H9 (cell line): Measurements from ENCODE around the gene PROCA1. TPM values are rescaled to one million over a fixed set of nuclear protein-coding genes. Genes with fewer than 3 reads are reported as not detected.

ENCODE experiments used
- DNase-seq: peaks from one replicate; pipeline ENCODE4 v3.0.0-alpha.2; 2017
- H2AFZ ChIP-seq: one replicate; pipeline ENCODE4 v1.6.1; 2013; ENCODE audit warnings: mild to moderate bottlenecking, low read length, control low read depth, moderate library complexity
- H2AK5ac ChIP-seq: 2 replicates; pipeline ENCODE4 v1.6.1; 2013; ENCODE audit warnings: low read length, control low read depth, mixed read lengths; ENCODE audit not compliant: insufficient read length
- H2BK120ac ChIP-seq: one replicate; pipeline ENCODE4 v1.6.1; 2013; ENCODE audit warnings: low read depth, mild to moderate bottlenecking, low read length, control low read depth, inconsistent platforms; ENCODE audit not compliant: poor library complexity, severe bottlenecking
- H2BK12ac ChIP-seq: 2 replicates; pipeline ENCODE4 v1.6.1; 2013; ENCODE audit warnings: low read length, control low read depth, mixed read lengths, low read depth; ENCODE audit not compliant: insufficient read length
- H2BK15ac ChIP-seq: 2 replicates; pipeline ENCODE4 v1.6.1; 2013; ENCODE audit warnings: low read depth, low read length, control low read depth
- H2BK20ac ChIP-seq: one replicate; pipeline ENCODE4 v1.6.1; 2013; ENCODE audit warnings: low read depth, mild to moderate bottlenecking, low read length, control low read depth, inconsistent platforms; ENCODE audit not compliant: poor library complexity, severe bottlenecking
- H2BK5ac ChIP-seq: 2 replicates; pipeline ENCODE4 v1.6.1; 2013; ENCODE audit warnings: low read length, control low read depth, mixed read lengths; ENCODE audit not compliant: insufficient read length
- H3K14ac ChIP-seq: 2 replicates; pipeline ENCODE4 v1.6.1; 2013; ENCODE audit warnings: low read length, control low read depth; ENCODE audit not compliant: insufficient read depth
- H3K18ac ChIP-seq: 2 replicates; pipeline ENCODE4 v1.6.1; 2013; ENCODE audit warnings: low read depth, mild to moderate bottlenecking, mixed read lengths, low read length, control low read depth; ENCODE audit not compliant: insufficient read length
- H3K23ac ChIP-seq: 2 replicates; pipeline ENCODE4 v1.6.1; 2013; ENCODE audit warnings: low read length, control low read depth, mixed read lengths, low read depth; ENCODE audit not compliant: insufficient read length
- H3K23me2 ChIP-seq: 2 replicates; pipeline ENCODE4 v1.6.1; 2013; ENCODE audit warnings: low read depth, mild to moderate bottlenecking, mixed read lengths, low read length, control low read depth; ENCODE audit not compliant: insufficient read length, poor library complexity, severe bottlenecking
- H3K27ac ChIP-seq: 2 replicates; pipeline ENCODE4 v1.5.1; 2013; ENCODE audit warnings: low read length, control low read depth, mixed read lengths, low read depth; ENCODE audit not compliant: insufficient read length
- H3K27me3 ChIP-seq: 2 replicates; pipeline ENCODE4 v1.6.1; 2013; ENCODE audit warnings: low read length, control low read depth, inconsistent platforms; ENCODE audit not compliant: insufficient read depth
- H3K4ac ChIP-seq: 2 replicates; pipeline ENCODE4 v1.6.1; 2013; ENCODE audit warnings: low read depth, mild to moderate bottlenecking, control low read depth, inconsistent platforms, low read length, moderate library complexity
- H3K4me1 ChIP-seq: 2 replicates; pipeline ENCODE4 v1.6.1; 2013; ENCODE audit warnings: low read length, control low read depth, inconsistent platforms; ENCODE audit not compliant: insufficient read depth
- H3K4me2 ChIP-seq: 2 replicates; pipeline ENCODE4 v1.6.1; 2013; ENCODE audit warnings: low read length, control low read depth, mixed read lengths; ENCODE audit not compliant: insufficient read length, insufficient read depth
- H3K56ac ChIP-seq: 2 replicates; pipeline ENCODE4 v1.6.1; 2013; ENCODE audit warnings: low read depth, mild to moderate bottlenecking, mixed read lengths, low read length, control low read depth; ENCODE audit not compliant: insufficient read length
- H3K79me1 ChIP-seq: 2 replicates; pipeline ENCODE4 v1.6.1; 2013; ENCODE audit warnings: low read depth, mild to moderate bottlenecking, moderate library complexity, low read length, control low read depth, inconsistent platforms; ENCODE audit not compliant: insufficient read depth, poor library complexity, severe bottlenecking
- H3K79me2 ChIP-seq: 2 replicates; pipeline ENCODE4 v1.6.1; 2013; ENCODE audit warnings: low read length, control low read depth, inconsistent platforms; ENCODE audit not compliant: insufficient read depth
- H3K9ac ChIP-seq: 2 replicates; pipeline ENCODE4 v1.6.1; 2013; ENCODE audit warnings: low read length, control low read depth, mixed read lengths; ENCODE audit not compliant: insufficient read length; ENCODE audit errors: extremely low read depth
- H3K9me3 ChIP-seq: one replicate; pipeline ENCODE4 v1.6.1; 2013; ENCODE audit warnings: low read depth, low read length, inconsistent platforms; ENCODE audit not compliant: control insufficient read depth
- H3T11ph ChIP-seq: one replicate; pipeline ENCODE4 v1.6.1; 2013; ENCODE audit warnings: mild to moderate bottlenecking, low read length, control low read depth, inconsistent platforms
- H4K20me1 ChIP-seq: one replicate; pipeline ENCODE4 v1.6.1; 2013; ENCODE audit not compliant: control insufficient read depth, insufficient read length, insufficient read depth
- H4K5ac ChIP-seq: 2 replicates; pipeline ENCODE4 v1.6.1; 2013; ENCODE audit warnings: low read depth, mild to moderate bottlenecking, mixed read lengths, low read length, control low read depth; ENCODE audit not compliant: insufficient read length
- H4K8ac ChIP-seq: replicated peaks from 2 replicates; pipeline ENCODE4 v1.6.1; 2013; ENCODE audit warnings: low read length, control low read depth, mixed read lengths, low read depth; ENCODE audit not compliant: insufficient read length
- H4K91ac ChIP-seq: 2 replicates; pipeline ENCODE4 v1.6.1; 2013; ENCODE audit warnings: low read depth, mild to moderate bottlenecking, moderate library complexity, mixed read lengths, low read length, control low read depth; ENCODE audit not compliant: insufficient read length
- H3K27ac Mint-ChIP-seq, 3 experiments: 2 replicates in 2 of 3; 3 replicates in 1 of 3; pipeline ENCODE4 v1.8.0; 2020 to 2021; ENCODE audit warnings: mixed read lengths in 3 of 3, mild to moderate bottlenecking in 1 of 3, moderate library complexity in 1 of 3
- H3K27me3 Mint-ChIP-seq: 2 replicates; pipeline ENCODE4 v1.8.0; 2021; ENCODE audit warnings: low read depth, mild to moderate bottlenecking, moderate library complexity, mixed read lengths
- H3K36me3 Mint-ChIP-seq, 3 experiments: 2 replicates in 2 of 3; 3 replicates in 1 of 3; pipeline ENCODE4 v1.8.0; 2020 to 2021; ENCODE audit warnings: low read depth in 3 of 3, mixed read lengths in 3 of 3; ENCODE audit not compliant: insufficient read depth in 1 of 3
- H3K4me1 Mint-ChIP-seq, 2 experiments: 2 replicates each; pipeline ENCODE4 v1.8.0; 2020; ENCODE audit warnings: mixed read lengths in 2 of 2
- H3K4me3 Mint-ChIP-seq, 2 experiments: 2 replicates in 1 of 2; 3 replicates in 1 of 2; pipeline ENCODE4 v1.8.0; 2020 to 2021; ENCODE audit warnings: mild to moderate bottlenecking in 2 of 2, mixed read lengths in 2 of 2, moderate library complexity in 1 of 2
- H3K9me3 Mint-ChIP-seq, 2 experiments: 2 replicates in 1 of 2; 3 replicates in 1 of 2; pipeline ENCODE4 v1.8.0; 2020; ENCODE audit warnings: mild to moderate bottlenecking in 2 of 2, mixed read lengths in 2 of 2, moderate library complexity in 1 of 2
- CTCF ChIP-seq: fragments of 200-600 bp; sonication (generic); conservative IDR thresholded peaks from 3 replicates; pipeline ENCODE4 v1.8.0; 2021; ENCODE audit warnings: antibody characterized with exemption, mild to moderate bottlenecking
- WGBS: extraction: QIAGEN DNeasy Blood & Tissue Kit; methylation state at CpG from one replicate; pipeline ENCODE4 v1.1.7; 2013; ENCODE audit warnings: missing lambda C conversion rate, low lambda C conversion rate, mixed read lengths; ENCODE audit not compliant: insufficient read length; ENCODE audit errors: extremely low coverage; 5-methylcytosine and 5-hydroxymethylcytosine counted together
- total RNA-seq: library from RNA; stranded (reverse); gene quantifications from 2 replicates; pipeline ENCODE4 v1.2.1, GENCODE V29; 2021

The PROCA1 gene
- total RNA-seq, 1 experiment from 2014 or later, result 15.0 TPM

- peaks cover 36 to 76% (median 65%) of the 10 kb centered on the region in 3 experiments; a peak in 6 of 7 replicates for H3K36me3 Mint-ChIP-seq
These were observed 8.9 kb downstream of the PROCA1 start for GRCh38 chr17:28702752-28703150.

More at GRCh38 chr17:28702752-28703150, 8.9 kb downstream of the PROCA1 start:
- Mint-ChIP-seq H3K4me3 (peak overlapping the region in 1 of 2 experiments; percentile 21; a peak in 1 of 5 replicates), H3K4me1 (peaks cover 33 to 37% of the 10 kb centered on the region in 2 experiments), H3K27me3 (no peaks in the 10 kb centered on the region), H3K9me3 (no peaks in the 10 kb centered on the region), H3K27ac (peak overlapping the region in 2 of 3 experiments; percentile 91; a peak in 5 of 7 replicates)
- H3K27me3 ChIP-seq, result no peaks in the 10 kb centered on the region
- no peaks in the 10 kb centered on the region for H3K4me1 ChIP-seq
- no peak overlapping the region for H3K4me2 ChIP-seq
- no peaks in the 10 kb centered on the region for H3K23me2 ChIP-seq
- no peak overlapping the region for H4K8ac ChIP-seq
- no peak overlapping the region for H2BK20ac ChIP-seq
- H3K79me2 ChIP-seq, result no peaks in the 10 kb centered on the region
- no peak overlapping the region for H2AK5ac ChIP-seq
- H2BK12ac ChIP-seq, result no peak overlapping the region
- no peak overlapping the region for H3K23ac ChIP-seq
- no peak overlapping the region for H3K4ac ChIP-seq
- no peak overlapping the region for H3T11ph ChIP-seq
- H3K14ac ChIP-seq, result no peak overlapping the region
- peaks cover 4% of the 10 kb centered on the region for H4K20me1 ChIP-seq
- H2BK120ac ChIP-seq, result no peak overlapping the region
- WGBS, result no CpG with 5 or more reads among the region's 3 CpGs
- H3K56ac ChIP-seq, result no peak overlapping the region
- H2AFZ ChIP-seq, result no peak overlapping the region
- H3K9me3 ChIP-seq, result no peaks in the 10 kb centered on the region
- H3K9ac ChIP-seq, result no peak overlapping the region
- H3K18ac ChIP-seq, result no peak overlapping the region
- DNase-seq, result no peak
- H4K91ac ChIP-seq, result no peak overlapping the region
- no peak overlapping the region for H2BK15ac ChIP-seq
- H3K79me1 ChIP-seq, result no peaks in the 10 kb centered on the region
- no peak overlapping the region for H3K27ac ChIP-seq
- H2BK5ac ChIP-seq, result no peak overlapping the region
- TF ChIP-seq CTCF, result no peak
- no peak overlapping the region for H4K5ac ChIP-seq
